Fibroblast of lung (primary cell): ENCODE results near the gene SDCBP2.

Experiments used
- CTCF ChIP-seq, 2 donors: IDR thresholded peaks in 1 of 2; conservative IDR thresholded peaks in 1 of 2; 1 replicate in 1 of 2; 2 replicates in 1 of 2; pipeline ENCODE4 v1.5.1; 2011 to 2012; ENCODE audit warnings: low read length in 2 of 2, control low read depth in 1 of 2, inconsistent platforms in 1 of 2, low read depth in 1 of 2, mild to moderate bottlenecking in 1 of 2
- EZH2 ChIP-seq: IDR thresholded peaks from 2 replicates; pipeline ENCODE4 v1.5.1; 2012; ENCODE audit warnings: low read length, control low read depth, mild to moderate bottlenecking; ENCODE audit errors: missing control alignments

- TF ChIP-seq CTCF (conservative IDR thresholded peaks at IDR 0.05 in 1 of 2, IDR thresholded peaks at IDR 0.05 in 1 of 2; ENCODE audit: low read depth in 1 of 2, low read length in 2 of 2) (no peak), EZH2 (no peak)
These were observed 9.9 kb upstream of the SDCBP2 start for GRCh38 chr20:1338801-1339200.
